HFF-Myc (cell line): ENCODE measurements around the gene DOC2A.
A peak's percentile ranks its signal among the peaks of the same experiment; 100 is the strongest.

Experiments
- DNase-seq: peaks from one replicate; pipeline ENCODE4 v3.0.0-alpha.2; 2011; ENCODE audit warnings: low read depth; ENCODE audit errors: extremely low read depth
- H3K4me3 ChIP-seq: replicated peaks from 2 replicates; pipeline ENCODE4 v1.5.1; 2011; ENCODE audit warnings: low read depth, mild to moderate bottlenecking, control low read depth, low read length
- TF ChIP-seq, protein P1 (sequence below): IDR thresholded peaks from 2 replicates; pipeline ENCODE4 v1.5.1; 2012; ENCODE audit warnings: mild to moderate bottlenecking, low read depth, low read length, control low read depth; ENCODE audit errors: missing control alignments

Gene DOC2A

DNA sequence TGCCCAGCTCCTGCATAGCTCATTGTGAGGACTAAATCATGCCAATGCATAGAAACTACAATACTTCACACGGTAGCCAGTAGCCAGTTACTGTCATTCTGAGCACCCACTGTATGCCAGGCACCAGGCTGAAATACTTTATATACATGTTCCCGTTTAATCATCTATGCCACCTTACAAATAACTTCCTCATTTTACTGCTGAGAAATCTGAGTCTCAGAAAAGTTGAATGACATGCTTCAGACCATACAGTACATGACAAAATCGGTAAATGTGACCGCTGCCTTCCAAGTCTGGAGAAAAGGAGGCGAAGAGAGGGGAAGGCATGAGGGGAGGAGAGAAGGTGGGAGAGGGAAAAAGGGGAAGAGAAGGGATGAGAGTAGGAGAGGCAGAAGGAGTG, 29.4 kb upstream of the DOC2A start:
- TF ChIP-seq, protein P1, sequence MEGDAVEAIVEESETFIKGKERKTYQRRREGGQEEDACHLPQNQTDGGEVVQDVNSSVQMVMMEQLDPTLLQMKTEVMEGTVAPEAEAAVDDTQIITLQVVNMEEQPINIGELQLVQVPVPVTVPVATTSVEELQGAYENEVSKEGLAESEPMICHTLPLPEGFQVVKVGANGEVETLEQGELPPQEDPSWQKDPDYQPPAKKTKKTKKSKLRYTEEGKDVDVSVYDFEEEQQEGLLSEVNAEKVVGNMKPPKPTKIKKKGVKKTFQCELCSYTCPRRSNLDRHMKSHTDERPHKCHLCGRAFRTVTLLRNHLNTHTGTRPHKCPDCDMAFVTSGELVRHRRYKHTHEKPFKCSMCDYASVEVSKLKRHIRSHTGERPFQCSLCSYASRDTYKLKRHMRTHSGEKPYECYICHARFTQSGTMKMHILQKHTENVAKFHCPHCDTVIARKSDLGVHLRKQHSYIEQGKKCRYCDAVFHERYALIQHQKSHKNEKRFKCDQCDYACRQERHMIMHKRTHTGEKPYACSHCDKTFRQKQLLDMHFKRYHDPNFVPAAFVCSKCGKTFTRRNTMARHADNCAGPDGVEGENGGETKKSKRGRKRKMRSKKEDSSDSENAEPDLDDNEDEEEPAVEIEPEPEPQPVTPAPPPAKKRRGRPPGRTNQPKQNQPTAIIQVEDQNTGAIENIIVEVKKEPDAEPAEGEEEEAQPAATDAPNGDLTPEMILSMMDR: no peak
- H3K4me3 ChIP-seq: no peak overlapping the region
- no peak for DNase-seq

DNA sequence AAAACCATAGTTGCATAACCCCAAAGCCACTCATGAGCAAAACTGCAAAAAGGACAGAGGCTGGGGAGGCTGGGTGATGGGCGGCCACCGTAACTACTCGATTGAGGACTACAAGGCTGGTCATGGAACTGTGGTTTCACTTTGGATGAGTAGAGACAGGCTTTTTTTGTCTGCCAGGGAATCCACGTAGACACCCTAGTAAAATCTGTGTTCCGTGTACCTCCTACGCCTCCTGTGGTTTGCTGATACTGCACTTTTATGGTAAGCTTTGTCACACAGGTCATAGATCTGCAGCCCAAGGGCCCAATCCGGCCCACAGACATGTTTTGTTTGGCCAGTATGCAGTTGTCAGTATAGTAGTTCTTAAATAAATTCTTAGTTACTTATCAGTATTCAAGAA, 22.4 kb upstream of the DOC2A start:
- no peak overlapping the region for H3K4me3 ChIP-seq
- no peak for DNase-seq
- TF ChIP-seq, protein P1: no peak

DNA sequence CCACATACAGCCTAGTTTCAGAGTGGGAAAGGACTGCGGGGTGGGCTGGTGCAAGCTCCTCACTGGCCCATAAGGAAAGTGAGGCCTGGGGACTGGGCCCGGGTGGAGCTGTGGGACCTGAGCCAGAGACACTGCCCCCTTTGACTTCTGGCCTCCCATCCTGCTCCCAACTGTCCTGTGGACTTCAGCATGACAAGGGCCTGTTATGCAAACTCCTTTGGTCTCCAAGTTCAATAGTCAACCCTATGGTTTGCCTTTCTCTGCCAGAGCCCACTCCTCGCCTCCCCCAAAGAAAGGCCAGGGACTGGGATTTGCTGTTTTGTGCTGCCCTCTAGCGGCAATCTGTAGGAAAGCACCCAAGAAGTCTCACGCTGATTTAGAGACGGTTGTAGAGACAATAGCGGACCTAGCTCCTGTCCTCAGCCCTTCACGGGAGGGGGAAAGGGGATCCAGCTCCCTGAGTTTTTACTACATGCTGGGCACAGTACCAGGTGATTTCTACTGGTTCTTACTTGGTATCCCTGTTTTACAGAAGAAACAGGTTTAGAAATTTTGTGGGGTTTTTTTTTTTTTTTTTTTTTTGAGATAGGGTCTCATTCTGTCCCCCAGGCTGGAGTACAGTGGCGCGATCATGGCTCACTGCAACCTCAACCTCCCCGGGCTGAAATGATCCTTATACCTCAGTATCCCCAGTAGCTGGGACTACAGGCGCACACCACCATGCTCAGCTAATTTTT, 21.4 kb upstream of the DOC2A start:
- TF ChIP-seq, protein P1: peak; percentile 92
- DNase-seq: peak; percentile 40
- H3K4me3 ChIP-seq: no peak overlapping the region

DNA sequence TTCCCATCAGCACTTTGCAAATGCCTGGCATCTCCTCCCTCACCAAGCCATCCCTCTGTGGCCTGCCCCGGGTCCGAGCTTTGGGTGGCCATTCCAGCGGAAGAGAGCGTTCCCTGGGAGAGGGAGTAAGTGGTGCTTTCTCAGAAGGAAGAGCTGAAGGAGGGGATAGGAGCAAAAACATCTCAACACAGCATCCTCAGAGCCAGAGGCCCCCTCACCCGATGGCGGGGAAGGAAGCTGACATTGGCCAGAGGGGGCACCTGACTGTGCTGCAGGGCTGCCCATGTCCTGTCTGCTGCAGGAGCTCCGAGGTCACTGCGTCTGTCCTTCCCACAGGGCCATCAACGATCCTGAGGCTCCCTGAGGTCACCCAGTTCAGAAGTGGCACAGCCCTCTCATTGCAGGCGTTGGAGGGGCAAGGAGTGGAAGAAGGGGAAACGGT, 20.7 kb upstream of the DOC2A start:
- TF ChIP-seq, protein P1: no peak
- no peak for DNase-seq
- H3K4me3 ChIP-seq: no peak overlapping the region

DNA sequence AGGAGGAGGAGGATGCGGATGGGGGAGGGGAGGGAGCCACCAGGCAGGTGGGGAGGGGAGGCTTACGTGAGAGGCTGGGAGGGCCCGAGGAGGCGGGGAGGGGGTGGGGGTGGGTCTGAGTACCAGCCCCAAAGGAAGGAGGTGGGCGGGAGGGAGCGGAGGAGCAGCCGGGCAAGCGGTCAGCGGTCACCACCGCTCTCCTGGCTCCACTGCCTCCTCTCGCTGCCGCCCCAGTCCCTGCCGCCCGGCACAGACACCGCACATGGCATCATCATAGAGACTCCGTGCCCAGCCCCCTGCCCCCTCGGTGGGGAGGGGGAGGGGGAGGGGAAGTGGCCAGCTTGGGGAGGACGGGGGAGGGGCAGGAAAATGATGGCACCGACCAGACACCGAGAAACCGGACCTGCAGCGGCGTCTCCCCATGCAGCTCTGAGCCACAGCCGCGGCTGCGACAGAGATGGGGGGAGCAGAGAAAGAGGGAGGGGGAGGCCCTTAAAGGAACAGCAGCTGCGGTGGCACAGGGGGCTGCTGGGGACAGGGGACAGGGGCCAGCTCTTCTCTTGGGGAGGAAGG, 20.1 kb upstream of the DOC2A start, which contains the start of gene TLCD3B:
TLCD3B (minus strand) TSS at position 431 of the 573 bp plus-strand sequence. CDS start 744 bp downstream, outside the sequence.
- H3K4me3 ChIP-seq: no peak within 1 kb of the TSS
- TF ChIP-seq, protein P1: no peak
- DNase-seq: no peak

DNA sequence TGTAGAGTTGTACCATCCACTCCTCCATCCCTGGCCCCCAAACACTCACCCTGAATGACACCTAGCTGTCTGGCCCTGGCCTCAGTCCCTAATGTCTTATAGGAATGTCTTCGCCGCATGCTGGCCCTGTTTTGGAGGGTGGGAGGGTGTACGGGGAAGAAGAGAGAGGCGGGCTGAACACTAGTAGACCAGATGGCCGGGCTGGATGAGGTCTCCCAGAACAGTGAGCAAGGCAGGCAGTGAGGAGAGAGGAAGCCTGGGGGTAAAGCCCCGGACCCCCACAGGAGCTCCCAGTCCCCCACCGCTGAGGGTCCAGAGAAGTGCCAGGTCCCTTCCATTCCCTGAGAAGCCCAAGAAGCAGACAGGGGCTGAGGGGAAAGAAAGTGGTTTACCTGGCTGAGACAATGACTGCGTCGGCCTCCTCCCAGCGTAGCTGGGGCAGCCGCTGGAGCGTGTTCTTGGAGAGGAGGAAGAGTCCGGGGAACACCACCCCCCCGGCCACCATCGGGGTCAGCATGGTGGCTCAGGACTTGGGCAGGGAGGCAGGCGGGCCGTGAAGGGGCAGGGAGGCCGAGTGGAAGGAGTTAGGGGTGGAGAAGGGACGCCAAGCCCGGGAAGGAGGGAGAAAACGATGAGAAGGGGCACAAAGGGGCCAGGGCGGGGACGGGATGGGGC, 19.3 kb upstream of the DOC2A start:
- TF ChIP-seq, protein P1: no peak
- H3K4me3 ChIP-seq: no peak overlapping the region
- DNase-seq: no peak
